IMR-90 (cell line): ENCODE data around the gene DDX19B. TPM values are rescaled to one million over a fixed set of nuclear protein-coding genes. Genes with fewer than 3 reads are reported as not detected.

Experiments used
- ATAC-seq: fragments of 200-7000 bp; cut with Tn5 transposase; 2 replicates; pipeline ENCODE4 v1.9.1; 2020; ENCODE audit warnings: low read depth, mild to moderate bottlenecking, moderate library complexity
- Bru-seq: library from RNA; stranded (reverse); fragments of 400-500 nt; gene quantifications from one replicate; lab custom pipeline; 2021; lab: Mats Ljungman, UMichigan
- BruChase-seq, 2 experiments: library from RNA; stranded (reverse); fragments of 400-500 nt; gene quantifications; one replicate each; lab custom pipeline; 2021; lab: Mats Ljungman, UMichigan
- BruUV-seq: library from RNA; stranded (reverse); fragments of 400-500 nt; replicated peaks from 2 replicates; lab custom pipeline; 2021; lab: Mats Ljungman, UMichigan
- CTCF ChIA-PET: fragments of 300-600 bp; formaldehyde crosslinking; extraction: SDS; loops from one replicate; lab custom pipeline; 2021; ENCODE audit warnings: antibody characterized with exemption; lab: Yijun Ruan, JAX
- POLR2A ChIA-PET: fragments of 300-600 bp; sonication (Branson Sonifier 250); formaldehyde crosslinking; loops from one replicate; lab custom pipeline; 2022; ENCODE audit warnings: antibody characterized with exemption; ENCODE audit not compliant: unreplicated experiment; lab: Charles Lee
- DNase-seq: peaks from one replicate; pipeline ENCODE4 v3.0.0; 2013
- H2AFZ ChIP-seq: replicated peaks from 2 replicates; pipeline ENCODE3; 2013; ENCODE audit warnings: low read length, mild to moderate bottlenecking; ENCODE audit not compliant: poor library complexity
- H2AK5ac ChIP-seq: 2 replicates; pipeline ENCODE4 v1.6.1; 2013; ENCODE audit warnings: low read depth, low read length, inconsistent platforms
- H2AK9ac ChIP-seq: replicated peaks from 2 replicates; pipeline ENCODE3; 2013; ENCODE audit warnings: mild to moderate bottlenecking, low read depth, low read length, moderate library complexity; ENCODE audit not compliant: poor library complexity
- H2BK120ac ChIP-seq: 2 replicates; pipeline ENCODE4 v1.6.1; 2013; ENCODE audit warnings: low read depth, low read length, inconsistent platforms
- H2BK15ac ChIP-seq: 3 replicates; pipeline ENCODE4 v1.6.1; 2013; ENCODE audit warnings: low read depth, low read length, inconsistent platforms
- H2BK20ac ChIP-seq: 2 replicates; pipeline ENCODE4 v1.6.1; 2013; ENCODE audit warnings: low read depth, mild to moderate bottlenecking, inconsistent platforms, low read length, moderate library complexity
- H2BK5ac ChIP-seq: 2 replicates; pipeline ENCODE4 v1.6.1; 2013; ENCODE audit warnings: mild to moderate bottlenecking, low read depth, low read length, inconsistent platforms; ENCODE audit not compliant: poor library complexity, severe bottlenecking
- H3K14ac ChIP-seq: replicated peaks from 2 replicates; pipeline ENCODE4 v1.6.1; 2013; ENCODE audit warnings: low read depth, low read length, inconsistent platforms
- H3K18ac ChIP-seq: 2 replicates; pipeline ENCODE4 v1.6.1; 2013; ENCODE audit warnings: low read depth, low read length, control low read depth
- H3K23ac ChIP-seq: 2 replicates; pipeline ENCODE4 v1.6.1; 2013; ENCODE audit warnings: low read depth, low read length, inconsistent platforms
- H3K27ac ChIP-seq: 2 replicates; pipeline ENCODE4 v1.5.1; 2013; ENCODE audit warnings: mild to moderate bottlenecking, control low read depth, low read length; ENCODE audit not compliant: insufficient read depth
- H3K27me3 ChIP-seq: 2 replicates; pipeline ENCODE4 v1.6.1; 2013; ENCODE audit warnings: low read length; ENCODE audit not compliant: control insufficient read depth, insufficient read depth
- H3K36me3 ChIP-seq: 2 replicates; pipeline ENCODE4 v1.6.1; 2013; ENCODE audit warnings: low read length, mixed read lengths; ENCODE audit not compliant: control insufficient read depth, insufficient read depth
- H3K4ac ChIP-seq: 2 replicates; pipeline ENCODE4 v1.6.1; 2013; ENCODE audit warnings: low read depth, low read length, inconsistent platforms
- H3K4me1 ChIP-seq: 2 replicates; pipeline ENCODE4 v1.6.1; 2013; ENCODE audit warnings: low read length, mixed read lengths; ENCODE audit not compliant: control insufficient read depth, insufficient read depth
- H3K4me2 ChIP-seq: 2 replicates; pipeline ENCODE4 v1.6.1; 2013; ENCODE audit warnings: low read depth, mild to moderate bottlenecking, control low read depth, low read length, moderate library complexity
- H3K4me3 ChIP-seq: 2 replicates; pipeline ENCODE4 v1.5.1; 2013; ENCODE audit warnings: low read depth, mild to moderate bottlenecking, control low read depth, low read length, moderate library complexity; ENCODE audit not compliant: insufficient read depth
- H3K56ac ChIP-seq: 2 replicates; pipeline ENCODE4 v1.6.1; 2013; ENCODE audit warnings: low read length, inconsistent platforms; ENCODE audit not compliant: insufficient read depth; ENCODE audit errors: extremely low read depth
- H3K79me1 ChIP-seq, 2 experiments: 2 replicates each; pipeline ENCODE4 v1.6.1; 2013; ENCODE audit warnings: low read length in 2 of 2, inconsistent platforms in 1 of 2, low read depth in 1 of 2
- H3K9ac ChIP-seq: 2 replicates; pipeline ENCODE4 v1.6.1; 2013; ENCODE audit warnings: low read depth, low read length, control low read depth
- H3K9me1 ChIP-seq: 2 replicates; pipeline ENCODE4 v1.6.1; 2013; ENCODE audit warnings: low read length, inconsistent platforms; ENCODE audit not compliant: insufficient read depth
- H3K9me3 ChIP-seq: 2 replicates; pipeline ENCODE4 v1.6.1; 2013; ENCODE audit warnings: low read length; ENCODE audit not compliant: control insufficient read depth, insufficient read depth
- H4K20me1 ChIP-seq: 2 replicates; pipeline ENCODE4 v1.6.1; 2013; ENCODE audit warnings: low read length, inconsistent platforms; ENCODE audit not compliant: insufficient read depth
- H4K5ac ChIP-seq: 2 replicates; pipeline ENCODE4 v1.6.1; 2013; ENCODE audit warnings: mild to moderate bottlenecking, low read depth, low read length, control low read depth
- H4K8ac ChIP-seq, 2 experiments: 2 replicates each; pipeline ENCODE4 v1.6.1; 2013; ENCODE audit warnings: low read depth in 2 of 2, low read length in 2 of 2, control low read depth in 1 of 2, inconsistent platforms in 1 of 2
- H4K91ac ChIP-seq: 2 replicates; pipeline ENCODE4 v1.6.1; 2013; ENCODE audit warnings: low read depth, low read length, inconsistent platforms; ENCODE audit not compliant: insufficient read depth
- BHLHE40 ChIP-seq: fragments of 150-350 bp; IDR thresholded peaks from 2 replicates; pipeline ENCODE4 v1.6.1; 2016; ENCODE audit warnings: mild to moderate bottlenecking, low read depth, low read length
- CEBPB ChIP-seq: IDR thresholded peaks from 2 replicates; pipeline ENCODE4 v1.6.1; 2012; ENCODE audit warnings: low read depth, low read length, improper control_type of control experiment
- CHD1 ChIP-seq: IDR thresholded peaks from 2 replicates; pipeline ENCODE4 v1.6.1; 2012; ENCODE audit warnings: low read depth, low read length, improper control_type of control experiment
- CTCF ChIP-seq: conservative IDR thresholded peaks from 2 replicates; pipeline ENCODE4 v1.5.1; 2012; ENCODE audit warnings: mild to moderate bottlenecking, low read depth, low read length, improper control_type of control experiment
- MAZ ChIP-seq: IDR thresholded peaks from 2 replicates; pipeline ENCODE4 v1.6.1; 2012; ENCODE audit warnings: low read depth, mild to moderate bottlenecking, low read length, improper control_type of control experiment, moderate library complexity, borderline replicate concordance
- MXI1 ChIP-seq: IDR thresholded peaks from 2 replicates; pipeline ENCODE4 v1.6.1; 2012; ENCODE audit warnings: low read depth, mild to moderate bottlenecking, low read length, moderate library complexity, borderline replicate concordance
- NFE2L2 ChIP-seq: fragments of 150-350 bp; IDR thresholded peaks from 2 replicates; pipeline ENCODE4 v1.6.1; 2016; ENCODE audit warnings: low read depth, mild to moderate bottlenecking, low read length
- RAD21 ChIP-seq: IDR thresholded peaks from 2 replicates; pipeline ENCODE4 v1.6.1; 2012; ENCODE audit warnings: low read length, improper control_type of control experiment
- RCOR1 ChIP-seq: IDR thresholded peaks from 2 replicates; pipeline ENCODE4 v1.6.1; 2012; ENCODE audit warnings: mild to moderate bottlenecking, low read length, improper control_type of control experiment; ENCODE audit not compliant: insufficient replicate concordance
- SMC3 ChIP-seq: fragments of 150-350 bp; IDR thresholded peaks from 2 replicates; pipeline ENCODE4 v1.6.1; 2016; ENCODE audit warnings: low read depth, mild to moderate bottlenecking, antibody characterized with exemption, low read length, moderate library complexity
- USF2 ChIP-seq: fragments of 150-350 bp; IDR thresholded peaks from 2 replicates; pipeline ENCODE4 v1.6.1; 2017; ENCODE audit warnings: mild to moderate bottlenecking, antibody characterized with exemption, low read length, low read depth
- WGBS, 2 experiments: methylation state at CpG; one replicate each; pipeline versions ENCODE4 v1.1.5 to v1.1.7; 2013; ENCODE audit warnings: missing lambda C conversion rate in 2 of 2; ENCODE audit not compliant: insufficient read length in 1 of 2; ENCODE audit errors: extremely low coverage in 2 of 2; 5-methylcytosine and 5-hydroxymethylcytosine counted together
- dilution Hi-C: fragments of 300-500 bp; cut with HindIII; formaldehyde crosslinking; loops from one replicate; pipeline ENCODE4 v1.14.3; 2018; ENCODE audit warnings: low sequenced_read_pairs; ENCODE audit not compliant: unreplicated experiment
- in situ Hi-C: fragments of 300-500 bp; cut with MboI; formaldehyde crosslinking; loops from 3 replicates; pipeline ENCODE4 v1.14.3; 2019; ENCODE audit warnings: low sequenced_read_pairs, inconsistent platforms, mixed read lengths
- intact Hi-C: fragments of 100-400 bp; cut with micrococcal nuclease; formaldehyde crosslinking; loops from 2 replicates; pipeline ENCODE4 v1.10.0; 2022
- long read RNA-seq: library from polyadenylated mRNA; unstranded; transcript quantifications from one replicate; pipeline ENCODE4 v2.0.0, GENCODE V29; 2021; ENCODE audit not compliant: unreplicated experiment
- polyA plus RNA-seq, 3 experiments: library from polyadenylated mRNA; depleted of rRNA; stranded (reverse); fragments of >200 nt; gene quantifications; 2 replicates each; pipeline ENCODE4 v1.2.3, GENCODE V29; 2012; ENCODE audit warnings: low replicate concordance in 1 of 3
- total RNA-seq: library from RNA; depleted of rRNA; stranded (reverse); fragments of >200 nt; gene quantifications from 2 replicates; pipeline ENCODE4 v1.2.3, GENCODE V29; 2012; rRNA removed

The DDX19B gene
- total RNA-seq (26.1 and 33.3 TPM in 2 replicates), polyA plus RNA-seq (2012; rRNA removed) (36.0 and 41.0 TPM in 2 replicates), Bru-seq, nascent RNA (percentile 54 among the genes with signal in this experiment), BruChase-seq, experiment 1, labeled RNA remaining after a 6-hour chase (percentile 64 among the genes with signal in this experiment), BruChase-seq, experiment 2, labeled RNA remaining after a 2-hour chase (percentile 57 among the genes with signal in this experiment)
- polyA plus RNA-seq (2012; cell fraction: cytosol; rRNA removed): 17.2 and 33.6 TPM in 2 replicates
- 20.3 and 33.8 TPM in 2 replicates for polyA plus RNA-seq (2012; cell fraction: nucleus; rRNA removed; ENCODE audit: low replicate concordance)
- long read RNA-seq, transcript DDX19B-201 (12 exons, 3,386 nt): major isoform, 20 of 31 reads
- long read RNA-seq, partial matches to known transcripts: 5 of 31 reads
- long read RNA-seq, other reads (novel, unspliced or antisense): 2 of 31 reads

- Histone ChIP-seq H3K56ac (peak within 1 kb of the TSS; percentile 86), H3K4ac (peak within 1 kb of the TSS; percentile 93), H3K9me3 (no peaks in the 10 kb centered on the region; the same call in 1 of the 2 replicates), H3K27me3 (no peaks in the 10 kb centered on the region), H3K23ac (peak within 1 kb of the TSS; percentile 66; the same call in 1 of the 2 replicates), H4K5ac (peak within 1 kb of the TSS; percentile 99), H2BK20ac (peak within 1 kb of the TSS; percentile 20; the same call in 1 of the 2 replicates), H2BK5ac (peak within 1 kb of the TSS; percentile 89), H2BK15ac (peak within 1 kb of the TSS; percentile 23; the same call in 1 of the 3 replicates), H3K14ac (peak within 1 kb of the TSS; percentile 95), H3K9me1 (0 out of 2 replicates have a peak, but pooled peaks cover 3% of the 10 kb centered on the region), H3K4me2 (peak within 1 kb of the TSS; percentile 98), H3K4me3 (peak within 1 kb of the TSS; percentile 96), H4K91ac (peak within 1 kb of the TSS; percentile 94), H3K27ac (peak within 1 kb of the TSS; percentile 89), H3K4me1 (peaks cover 3% of the 10 kb centered on the region; the same call in 1 of the 2 replicates), H3K9ac (peak within 1 kb of the TSS; percentile 94), H3K18ac (peak within 1 kb of the TSS; percentile 89), H3K79me1 (peaks cover 13 to 40% of the 10 kb centered on the region in 2 experiments), H2AFZ (peak within 1 kb of the TSS; percentile 96), H2AK5ac (peak within 1 kb of the TSS; percentile 82; the same call in 1 of the 2 replicates), H3K36me3 (no peaks in the 10 kb centered on the region), H4K8ac (peak within 1 kb of the TSS; percentile 89 to 98), H4K20me1 (peaks cover 2% of the 10 kb centered on the region; the same call in 1 of the 2 replicates), H2AK9ac (peak within 1 kb of the TSS; percentile 94), H2BK120ac (peak within 1 kb of the TSS; percentile 74)
- TSS peak; percentile 40 for BruUV-seq
- intact Hi-C loops: no loop called here
- ATAC-seq: peak; percentile 96
- dilution Hi-C loops: no loop called here
- in situ Hi-C loops: no loop called here
- CTCF ChIA-PET: interaction anchor here (0.6 kb wide), 1 partner anchor 47 kb away, joined by 3 read pairs; no protein-coding TSS in a partner anchor
- POLR2A ChIA-PET: no interaction called here
- DNase-seq: peak; percentile 64
- 2% methylated on average over 20 of the region's 37 CpGs; no CpG with 5 or more reads in 1 of the 2 experiments for WGBS, 2 experiments
- no peak for TF ChIP-seq NFE2L2
- TF ChIP-seq SMC3: no peak
- no peak for TF ChIP-seq RCOR1
- TF ChIP-seq USF2: no peak
- peak; percentile 66 for TF ChIP-seq BHLHE40
- peak; percentile 77; the same call in 1 of the 2 replicates for TF ChIP-seq MXI1
- TF ChIP-seq CHD1: no peak
- 0 out of 2 replicates have a peak, but pooled peaks have one; percentile 0 for TF ChIP-seq CTCF
- TF ChIP-seq RAD21: no peak
- peak; percentile 31; the same call in 1 of the 2 replicates for TF ChIP-seq CEBPB
- no peak; the same call in 1 of the 2 replicates for TF ChIP-seq MAZ
These were observed at the start of gene DDX19B for GRCh38 chr16:70298988-70299938. Gene DDX19B (plus strand): TSS chr16:70299186. CDS start chr16:70299298, 112 bp downstream.
